ENCODE measurements around the gene IGF2BP2. TPM values are rescaled to one million over a fixed set of nuclear protein-coding genes. Genes with fewer than 3 reads are reported as not detected.
"Not testable (repeated sequence)": the region's sequence is repeated elsewhere in the genome, so short reads cannot be mapped to it uniquely, and the experiment has no call there.

Gene IGF2BP2
- total RNA-seq, 2 donors from 2014 or later, result 11.0 to 19.2 TPM

GRCh38 chr3:185786956-185787877 is 37.6 kb downstream of the IGF2BP2 start:
- DNase-seq (ENCODE audit: low spot score), result no peak
- no peaks in the 10 kb centered on the region for H3K9me3 ChIP-seq
- no peaks in the 10 kb centered on the region for H3K27me3 ChIP-seq
- H3K4me1 ChIP-seq, result no peaks in the 10 kb centered on the region
- TF ChIP-seq CTCF (IDR thresholded peaks at IDR 0.05), result no peak
- H3K4me3 ChIP-seq, result no peak overlapping the region
- H3K27ac ChIP-seq, result no peak overlapping the region
- no peaks in the 10 kb centered on the region for H3K36me3 ChIP-seq

- H3K9me3 ChIP-seq; H3K4me1 ChIP-seq; H3K27me3 ChIP-seq; H3K27ac ChIP-seq; H3K4me3 ChIP-seq; DNase-seq (ENCODE audit: low spot score); H3K36me3 ChIP-seq: not testable (repeated sequence)
Measured at GRCh38 chr3:185786258-185786657, 38.6 kb downstream of the IGF2BP2 start.

GRCh38 chr3:185784317-185784716 is 40.5 kb downstream of the IGF2BP2 start:
- H3K4me3 ChIP-seq, result no peak overlapping the region
- H3K4me1 ChIP-seq, result no peaks in the 10 kb centered on the region
- DNase-seq (ENCODE audit: low spot score), result no peak
- TF ChIP-seq CTCF (IDR thresholded peaks at IDR 0.05), result no peak
- H3K9me3 ChIP-seq, result no peaks in the 10 kb centered on the region
- H3K27ac ChIP-seq, result no peak overlapping the region
- no peaks in the 10 kb centered on the region for H3K27me3 ChIP-seq
- H3K36me3 ChIP-seq, result no peaks in the 10 kb centered on the region

DNA sequence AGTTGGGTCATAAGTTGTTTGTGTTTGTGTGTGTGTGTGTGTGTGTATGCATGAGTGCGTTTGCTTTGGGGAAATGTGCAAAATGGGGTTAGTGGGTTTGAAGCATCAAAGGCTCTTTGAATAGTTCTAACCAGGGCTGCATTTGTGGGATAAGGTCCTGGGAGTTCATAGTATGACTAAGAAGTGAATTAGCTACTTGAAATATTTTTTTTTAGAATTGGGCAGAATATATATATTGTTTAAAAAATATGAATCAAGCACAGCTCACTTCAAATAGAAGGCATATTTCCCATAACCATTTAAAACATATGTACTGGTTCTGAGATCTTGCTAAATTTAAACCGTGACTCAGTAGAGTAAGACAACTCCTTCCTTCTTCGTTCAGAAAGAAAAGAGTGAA is 43.1 kb downstream of the IGF2BP2 start:
- Histone ChIP-seq H3K36me3 (no peaks in the 10 kb centered on the region), H3K4me1 (peaks cover 0 to 7% of the 10 kb centered on the region in 2 donors), H3K27ac (no peak overlapping the region), H3K9me3 (no peaks in the 10 kb centered on the region), H3K27me3 (no peaks in the 10 kb centered on the region), H3K4me3 (no peak overlapping the region)
- DNase-seq (ENCODE audit: low spot score), result no peak
- no peak for TF ChIP-seq CTCF (IDR thresholded peaks at IDR 0.05)

GRCh38 chr3:185779461-185779860 is 45.4 kb downstream of the IGF2BP2 start:
- Histone ChIP-seq H3K4me1 (peaks cover 0 to 7% of the 10 kb centered on the region in 2 donors), H3K4me3 (no peak overlapping the region), H3K27me3 (no peaks in the 10 kb centered on the region), H3K9me3 (no peaks in the 10 kb centered on the region), H3K36me3 (no peaks in the 10 kb centered on the region), H3K27ac (no peak overlapping the region)
- no peak for TF ChIP-seq CTCF (IDR thresholded peaks at IDR 0.05)
- no peak for DNase-seq (ENCODE audit: low spot score)

DNA sequence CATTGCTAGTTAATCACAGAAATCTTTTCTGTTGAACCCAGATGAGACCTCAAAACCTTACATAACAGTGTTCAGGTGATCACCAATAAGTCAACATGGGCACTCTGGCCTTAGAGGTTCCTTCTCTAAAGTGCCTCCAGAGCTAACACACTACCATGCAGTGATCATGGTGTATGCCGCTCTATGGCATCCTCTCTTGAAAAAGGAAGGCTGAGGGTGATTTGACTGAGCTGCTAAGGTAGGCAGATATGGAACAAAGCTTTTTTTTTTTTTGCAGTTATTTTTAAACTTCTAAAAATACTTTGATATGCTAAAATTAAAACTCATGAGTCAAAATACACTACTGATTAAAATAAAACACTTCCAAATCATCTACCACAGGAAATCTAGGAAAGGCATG is 46.0 kb downstream of the IGF2BP2 start:
- no peak overlapping the region for H3K27ac ChIP-seq
- H3K9me3 ChIP-seq, result no peaks in the 10 kb centered on the region
- H3K36me3 ChIP-seq, result no peaks in the 10 kb centered on the region
- peaks cover 0 to 7% of the 10 kb centered on the region in 2 donors for H3K4me1 ChIP-seq
- no peak for DNase-seq (ENCODE audit: low spot score)
- no peak overlapping the region for H3K4me3 ChIP-seq
- no peaks in the 10 kb centered on the region for H3K27me3 ChIP-seq
- TF ChIP-seq CTCF (IDR thresholded peaks at IDR 0.05), result no peak
